Measurements from ENCODE around the gene HIPK1. TPM values are rescaled to one million over a fixed set of nuclear protein-coding genes. Genes with fewer than 3 reads are reported as not detected.

The HIPK1 gene
- total and polyA plus RNA-seq, 2 of the 13 experiments (the other 11 are each of a cell fraction or from before 2014, with no cell fraction given): 20.8 to 33.4 TPM

DNA sequence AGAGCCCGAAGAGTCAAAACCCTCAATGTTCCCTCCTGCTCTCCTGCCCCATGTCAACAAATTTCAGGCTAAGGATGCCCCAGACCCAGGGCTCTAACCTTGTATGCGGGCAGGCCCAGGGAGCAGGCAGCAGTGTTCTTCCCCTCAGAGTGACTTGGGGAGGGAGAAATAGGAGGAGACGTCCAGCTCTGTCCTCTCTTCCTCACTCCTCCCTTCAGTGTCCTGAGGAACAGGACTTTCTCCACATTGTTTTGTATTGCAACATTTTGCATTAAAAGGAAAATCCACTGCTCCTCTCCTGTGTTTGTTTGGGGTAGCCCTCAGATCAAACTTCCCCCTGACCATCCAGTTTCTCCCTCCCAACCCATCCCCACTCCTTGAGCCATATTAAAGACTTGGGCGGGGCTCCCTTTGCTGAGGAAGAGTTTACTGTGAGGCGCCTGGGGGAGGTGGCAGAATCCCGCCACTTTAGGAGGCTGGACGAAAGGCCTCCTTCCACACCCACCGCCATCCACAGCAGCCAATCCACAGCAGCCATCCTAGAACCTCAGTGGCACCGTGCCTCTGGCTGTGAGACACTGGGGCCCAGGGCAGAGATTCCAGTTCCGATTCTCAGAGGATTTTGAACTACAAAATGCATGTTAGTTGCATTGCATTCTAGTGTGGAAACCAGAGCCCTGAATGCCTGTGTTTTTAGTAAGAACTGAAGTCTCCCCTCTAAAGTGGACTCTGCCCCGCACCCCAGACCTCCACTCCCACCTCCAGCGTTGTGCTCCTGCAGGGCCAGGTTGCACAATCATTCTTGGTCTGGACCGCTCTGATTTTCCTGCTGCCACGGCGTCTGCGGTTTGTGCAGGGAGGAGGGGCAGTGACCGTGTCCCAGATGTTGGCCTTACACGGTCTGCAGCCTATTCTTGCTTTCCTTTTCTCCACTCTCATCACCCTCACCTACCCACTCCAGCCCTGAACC lies 53.1 kb downstream of the HIPK1 start (continued):
- TF ChIP-seq, protein P1, sequence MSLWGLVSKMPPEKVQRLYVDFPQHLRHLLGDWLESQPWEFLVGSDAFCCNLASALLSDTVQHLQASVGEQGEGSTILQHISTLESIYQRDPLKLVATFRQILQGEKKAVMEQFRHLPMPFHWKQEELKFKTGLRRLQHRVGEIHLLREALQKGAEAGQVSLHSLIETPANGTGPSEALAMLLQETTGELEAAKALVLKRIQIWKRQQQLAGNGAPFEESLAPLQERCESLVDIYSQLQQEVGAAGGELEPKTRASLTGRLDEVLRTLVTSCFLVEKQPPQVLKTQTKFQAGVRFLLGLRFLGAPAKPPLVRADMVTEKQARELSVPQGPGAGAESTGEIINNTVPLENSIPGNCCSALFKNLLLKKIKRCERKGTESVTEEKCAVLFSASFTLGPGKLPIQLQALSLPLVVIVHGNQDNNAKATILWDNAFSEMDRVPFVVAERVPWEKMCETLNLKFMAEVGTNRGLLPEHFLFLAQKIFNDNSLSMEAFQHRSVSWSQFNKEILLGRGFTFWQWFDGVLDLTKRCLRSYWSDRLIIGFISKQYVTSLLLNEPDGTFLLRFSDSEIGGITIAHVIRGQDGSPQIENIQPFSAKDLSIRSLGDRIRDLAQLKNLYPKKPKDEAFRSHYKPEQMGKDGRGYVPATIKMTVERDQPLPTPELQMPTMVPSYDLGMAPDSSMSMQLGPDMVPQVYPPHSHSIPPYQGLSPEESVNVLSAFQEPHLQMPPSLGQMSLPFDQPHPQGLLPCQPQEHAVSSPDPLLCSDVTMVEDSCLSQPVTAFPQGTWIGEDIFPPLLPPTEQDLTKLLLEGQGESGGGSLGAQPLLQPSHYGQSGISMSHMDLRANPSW (CRISPR knock-in tag; IDR thresholded peaks at IDR 0.05; ENCODE audit: borderline replicate concordance): no peak
- no peak for TF ChIP-seq PHB2 (IDR thresholded peaks at IDR 0.05; ENCODE audit: partially characterized antibody)
- TF ChIP-seq, protein P2, sequence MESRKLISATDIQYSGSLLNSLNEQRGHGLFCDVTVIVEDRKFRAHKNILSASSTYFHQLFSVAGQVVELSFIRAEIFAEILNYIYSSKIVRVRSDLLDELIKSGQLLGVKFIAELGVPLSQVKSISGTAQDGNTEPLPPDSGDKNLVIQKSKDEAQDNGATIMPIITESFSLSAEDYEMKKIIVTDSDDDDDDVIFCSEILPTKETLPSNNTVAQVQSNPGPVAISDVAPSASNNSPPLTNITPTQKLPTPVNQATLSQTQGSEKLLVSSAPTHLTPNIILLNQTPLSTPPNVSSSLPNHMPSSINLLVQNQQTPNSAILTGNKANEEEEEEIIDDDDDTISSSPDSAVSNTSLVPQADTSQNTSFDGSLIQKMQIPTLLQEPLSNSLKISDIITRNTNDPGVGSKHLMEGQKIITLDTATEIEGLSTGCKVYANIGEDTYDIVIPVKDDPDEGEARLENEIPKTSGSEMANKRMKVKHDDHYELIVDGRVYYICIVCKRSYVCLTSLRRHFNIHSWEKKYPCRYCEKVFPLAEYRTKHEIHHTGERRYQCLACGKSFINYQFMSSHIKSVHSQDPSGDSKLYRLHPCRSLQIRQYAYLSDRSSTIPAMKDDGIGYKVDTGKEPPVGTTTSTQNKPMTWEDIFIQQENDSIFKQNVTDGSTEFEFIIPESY (CRISPR knock-in tag; IDR thresholded peaks at IDR 0.05): no peak
- no peak for TF ChIP-seq POGK (CRISPR knock-in tag; conservative IDR thresholded peaks at IDR 0.05)
- no peak for TF ChIP-seq ZMAT5 (CRISPR knock-in tag; IDR thresholded peaks at IDR 0.05; ENCODE audit: borderline replicate concordance, low read depth)
- TF ChIP-seq KAT7 (CRISPR knock-in tag; IDR thresholded peaks at IDR 0.05; ENCODE audit: borderline replicate concordance): no peak
- TF ChIP-seq ZBTB3 (CRISPR knock-in tag; IDR thresholded peaks at IDR 0.05; ENCODE audit: borderline replicate concordance, low read depth): no peak
- no peak for TF ChIP-seq PPARG (CRISPR knock-in tag; conservative IDR thresholded peaks at IDR 0.05)
- TF ChIP-seq ZBTB7A (CRISPR knock-in tag; IDR thresholded peaks at IDR 0.05): no peak
- TF ChIP-seq ZNF747 (CRISPR knock-in tag; IDR thresholded peaks at IDR 0.05; ENCODE audit: borderline replicate concordance): no peak
- no peak for TF ChIP-seq CENPT (CRISPR knock-in tag; IDR thresholded peaks at IDR 0.05; ENCODE audit: low read depth)
- no peak for TF ChIP-seq BHLHE40 (IDR thresholded peaks at IDR 0.05; ENCODE audit: low read length)
- no peak for TF ChIP-seq FOXC1 (CRISPR knock-in tag; IDR thresholded peaks at IDR 0.05; ENCODE audit: borderline replicate concordance)
- no peak for TF ChIP-seq MED8 (CRISPR knock-in tag; IDR thresholded peaks at IDR 0.05; ENCODE audit: insufficient replicate concordance)
- no peak for TF ChIP-seq TOE1 (CRISPR knock-in tag; IDR thresholded peaks at IDR 0.05)
- TF ChIP-seq MEIS1 (CRISPR knock-in tag; IDR thresholded peaks at IDR 0.05; ENCODE audit: borderline replicate concordance): no peak
- TF ChIP-seq ZXDC (CRISPR knock-in tag; IDR thresholded peaks at IDR 0.05): no peak
